Heart left ventricle (tissue), 16 donors: ENCODE measurements around the gene RAD51B. TPM values are rescaled to one million over a fixed set of nuclear protein-coding genes. Genes with fewer than 3 reads are reported as not detected.

Source experiments
- ATAC-seq, 4 donors: fragments of 200-7000 bp; cut with Tn5 transposase; one replicate each; pipeline ENCODE4 v1.9.1; 2020 to 2022; ENCODE audit warnings: moderate library complexity in 4 of 4, mild to moderate bottlenecking in 3 of 4, moderate number of reproducible peaks in 1 of 4
- DNase-seq, 5 donors: peaks; one replicate each; pipeline ENCODE4 v3.0.0-alpha.2; 2020
- H3K27ac ChIP-seq, 12 donors: fragments of 200-600 bp; sonication (generic) in 4 of 12; one replicate each; pipeline versions ENCODE4 v1.5.0 to v1.8.0; 2016 to 2022; ENCODE audit warnings: mild to moderate bottlenecking in 2 of 12
- H3K27me3 ChIP-seq, 9 donors: fragments of 200-600 bp; sonication (generic) in 2 of 9; one replicate each; pipeline versions ENCODE4 v1.5.1 to v1.8.0; 2016 to 2022; ENCODE audit warnings: mild to moderate bottlenecking in 3 of 9
- H3K36me3 ChIP-seq, 9 donors: fragments of 200-600 bp; sonication (generic) in 2 of 9; one replicate each; pipeline versions ENCODE4 v1.5.0 to v1.8.0; 2018 to 2022; ENCODE audit warnings: mild to moderate bottlenecking in 2 of 9
- H3K4me1 ChIP-seq, 12 donors: fragments of 200-600 bp; sonication (generic) in 4 of 12; one replicate each; pipeline versions ENCODE4 v1.5.0 to v1.8.0; 2016 to 2022; ENCODE audit warnings: mild to moderate bottlenecking in 3 of 12
- H3K4me3 ChIP-seq, 12 donors: fragments of 200-600 bp; sonication (generic) in 4 of 12; one replicate each; pipeline versions ENCODE4 v1.5.0 to v1.8.0; 2017 to 2022; ENCODE audit warnings: mild to moderate bottlenecking in 9 of 12, moderate library complexity in 4 of 12
- H3K9me3 ChIP-seq, 12 donors: fragments of 200-600 bp; sonication (generic) in 4 of 12; one replicate each; pipeline versions ENCODE4 v1.5.0 to v1.8.0; 2016 to 2022; ENCODE audit warnings: mild to moderate bottlenecking in 1 of 12
- CTCF ChIP-seq, 12 donors: fragments of 200-600 bp; sonication (generic) in 4 of 12; IDR thresholded peaks; one replicate each; pipeline versions ENCODE4 v1.5.0 to v1.8.0; 2018 to 2022; ENCODE audit warnings: antibody characterized with exemption in 12 of 12, mild to moderate bottlenecking in 5 of 12
- POLR2A ChIP-seq, 2 donors: fragments of 450-650 bp; IDR thresholded peaks; one replicate each; pipeline ENCODE4 v1.6.1; 2017; ENCODE audit warnings: antibody characterized with exemption in 2 of 2, mild to moderate bottlenecking in 2 of 2, moderate library complexity in 2 of 2
- WGBS, 4 donors: extraction: QIAGEN DNeasy Blood & Tissue Kit in 2 of 4; methylation state at CpG; one replicate each; pipeline versions ENCODE4 v1.1.5 to v1.1.7; 2013 to 2018; 5-methylcytosine and 5-hydroxymethylcytosine counted together
- intact Hi-C, 10 donors: fragments of 100-400 bp; cut with DNase I; formaldehyde crosslinking; loops; one replicate each; pipeline versions ENCODE4 v1.11.1 to v1.14.2; 2022
- polyA plus RNA-seq, 2 donors: library from polyadenylated mRNA; stranded (reverse); fragments of 200-250 nt; gene quantifications; one replicate each; pipeline ENCODE4 v1.2.3, GENCODE V29; 2013
- total RNA-seq, 9 donors: library from RNA; depleted of rRNA in 2 of 9; stranded (reverse); fragments of >200 nt in 2 of 9; fragmentation: NEBNext Ultra II Directional in 3 of 9; extraction: Animal tissue kit (Norgen Biotek cat#: 25700) in 3 of 9; gene quantifications; one replicate each; pipeline versions ENCODE4 v1.1.0 to v1.2.4, GENCODE V29; 2016 to 2023
- donor health status: ischemic (EF 13 %, LVEDD 7.1; RV severe dilation, severe dysfunction).
- donor health status: healthy with polysubstance abuse.
- donor health status: DM: no; HTN: yes; CAD: no.
- donor health status: DM: no; HTN: no; CAD: no.
- donor health status: ischemic (EF 25% LVEDD 6.9; RV normal size, moderate dysfunction).
- donor health status: ischemic (EF 25% LVEDD 5.7; RV mildly dilated, moderate dysfunction).
- donor health status: healthy.
- donor health status: DM: yes; HTN: yes; CAD: no.
- donor health status: ischemic (EF 35%, LVEDD 5.7; RV mildly dilated, moderate dysfunction).
- donor health status: nonischemic (EF 11% LVEDD 7.7; RV severe dilation, severe dysfunction).
- donor health status: DM: yes; HTN: yes; CAD: no.
- donor health status: PGD.
- donor health status: ischemic (EF 29% LVEDD 5.4; RV normal size, mild dysfunction).
- donor health status: nonischemic (EF 23%, LVEDD 6.1; RV moderate dilation, normal function).

Gene RAD51B
- total and polyA plus RNA-seq, 11 donors, result 1.3 to 11.3 (median 3.2) TPM

GRCh38 chr14:68148276-68148675 is 328.7 kb downstream of the RAD51B start:
- Histone ChIP-seq H3K27me3 (no peaks in the 10 kb centered on the region), H3K4me1 (peaks cover 0 to 31% (median 16%) of the 10 kb centered on the region in 12 donors), H3K36me3 (no peaks in the 10 kb centered on the region), H3K4me3 (no peak overlapping the region), H3K9me3 (peaks cover 0 to 38% (median 11%) of the 10 kb centered on the region in 12 donors), H3K27ac (peak overlapping the region in 1 of 12 donors; percentile 89)
- ATAC-seq (no peak), DNase-seq (no peak)
- intact Hi-C loops, result loop anchor here in 3 of 10 donors (5.0 to 10.0 kb wide), 5 partner anchors 84 to 667 kb away; no protein-coding TSS in a partner anchor
- 96 to 99% (median 98%) methylated on average over 3 of the region's 3 CpGs for WGBS, 4 donors
- TF ChIP-seq CTCF (IDR thresholded peaks at IDR 0.05) (no peak), POLR2A (IDR thresholded peaks at IDR 0.05) (no peak)

- Histone ChIP-seq H3K27ac (peak overlapping the region in 1 of 12 donors; percentile 89), H3K4me1 (peaks cover 0 to 26% (median 11%) of the 10 kb centered on the region in 12 donors), H3K9me3 (peaks cover 0 to 38% (median 11%) of the 10 kb centered on the region in 12 donors), H3K36me3 (no peaks in the 10 kb centered on the region), H3K4me3 (no peak overlapping the region), H3K27me3 (no peaks in the 10 kb centered on the region)
- no peak for ATAC-seq
- no peak for DNase-seq
- no peak for TF ChIP-seq CTCF (IDR thresholded peaks at IDR 0.05)
- TF ChIP-seq POLR2A (IDR thresholded peaks at IDR 0.05), result no peak
- intact Hi-C loops, result loop anchor here in 3 of 10 donors (5.0 to 10.0 kb wide), 5 partner anchors 84 to 666 kb away; no protein-coding TSS in a partner anchor
Measured at GRCh38 chr14:68148763-68149162, 329.2 kb downstream of the RAD51B start.

- peaks cover 0 to 42% (median 5%) of the 10 kb centered on the region in 12 donors for H3K9me3 ChIP-seq
- H3K27ac ChIP-seq, result no peak overlapping the region
- ATAC-seq (no peak), DNase-seq (no peak)
- intact Hi-C loops, result no loop called here
- no peaks in the 10 kb centered on the region for H3K36me3 ChIP-seq
- no peaks in the 10 kb centered on the region for H3K27me3 ChIP-seq
- peaks cover 0 to 4% (median 0%) of the 10 kb centered on the region in 12 donors for H3K4me1 ChIP-seq
- TF ChIP-seq POLR2A (IDR thresholded peaks at IDR 0.05) (no peak), CTCF (IDR thresholded peaks at IDR 0.05) (no peak)
- H3K4me3 ChIP-seq, result no peak overlapping the region
- 86 to 94% (median 90%) methylated on average over 1 of the region's 1 CpG for WGBS, 4 donors
Measured at GRCh38 chr14:68153275-68153674, 333.7 kb downstream of the RAD51B start.

- peaks cover 0 to 33% (median 0%) of the 10 kb centered on the region in 12 donors for H3K9me3 ChIP-seq
- no peaks in the 10 kb centered on the region for H3K27me3 ChIP-seq
- DNase-seq (no peak), ATAC-seq (no peak)
- peaks cover 0 to 4% (median 0%) of the 10 kb centered on the region in 12 donors for H3K4me1 ChIP-seq
- no peak overlapping the region for H3K27ac ChIP-seq
- no peaks in the 10 kb centered on the region for H3K36me3 ChIP-seq
- TF ChIP-seq CTCF (IDR thresholded peaks at IDR 0.05) (no peak), POLR2A (IDR thresholded peaks at IDR 0.05) (no peak)
- no peak overlapping the region for H3K4me3 ChIP-seq
- intact Hi-C loops, result no loop called here
- 95 to 99% (median 97%) methylated on average over 2 of the region's 2 CpGs for WGBS, 4 donors
Measured at GRCh38 chr14:68154275-68154674, 334.7 kb downstream of the RAD51B start.
